Right kidney (tissue), 9 donors: ENCODE data around the gene KCNK3.
A peak's percentile ranks its signal among the peaks of the same experiment; 100 is the strongest.
"Not testable (repeated sequence)": the region's sequence is repeated elsewhere in the genome, so short reads cannot be mapped to it uniquely, and the experiment has no call there.

Experiments used
- DNase-seq: peaks from one replicate; pipeline ENCODE4 v3.0.0-alpha.2; 2016
- long read RNA-seq, 8 donors: transcript quantifications; one replicate each; lab custom pipeline, GENCODE V29; 2026

Gene KCNK3
- long read RNA-seq, donor 1, full-length matches to known transcripts: 1 of 1 reads
- long read RNA-seq, donor 1, partial matches to known transcripts: 0 of 1 reads
- long read RNA-seq, donor 1, other reads (novel, unspliced or antisense): 0 of 1 reads
- long read RNA-seq, donor 2: 0 reads
- long read RNA-seq, donor 3, full-length matches to known transcripts: 2 of 2 reads
- long read RNA-seq, donor 3, partial matches to known transcripts: 0 of 2 reads
- long read RNA-seq, donor 3, other reads (novel, unspliced or antisense): 0 of 2 reads
- long read RNA-seq, donor 4: 0 reads
- long read RNA-seq, donor 5, full-length matches to known transcripts: 1 of 1 reads
- long read RNA-seq, donor 5, partial matches to known transcripts: 0 of 1 reads
- long read RNA-seq, donor 5, other reads (novel, unspliced or antisense): 0 of 1 reads
- long read RNA-seq, donor 6, full-length matches to known transcripts: 4 of 4 reads
- long read RNA-seq, donor 6, partial matches to known transcripts: 0 of 4 reads
- long read RNA-seq, donor 6, other reads (novel, unspliced or antisense): 0 of 4 reads
- long read RNA-seq, donor 7, full-length matches to known transcripts: 1 of 1 reads
- long read RNA-seq, donor 7, partial matches to known transcripts: 0 of 1 reads
- long read RNA-seq, donor 7, other reads (novel, unspliced or antisense): 0 of 1 reads
- long read RNA-seq, donor 8, full-length matches to known transcripts: 1 of 1 reads
- long read RNA-seq, donor 8, partial matches to known transcripts: 0 of 1 reads
- long read RNA-seq, donor 8, other reads (novel, unspliced or antisense): 0 of 1 reads

GRCh38 chr2:26692279-26692896 is at the start of gene KCNK3:
Gene KCNK3 (plus strand): TSS chr2:26692722. CDS start chr2:26692876, 154 bp downstream.
- DNase-seq: peak; percentile 56

GRCh38 chr2:26644188-26644835 is 48.2 kb upstream of the KCNK3 start:
- no peak for DNase-seq

GRCh38 chr2:26645762-26646161 is 46.8 kb upstream of the KCNK3 start:
- DNase-seq: no peak

- DNase-seq: no peak
Measured at GRCh38 chr2:26646986-26647672, 45.4 kb upstream of the KCNK3 start.

- no peak for DNase-seq
Measured at GRCh38 chr2:26647981-26648380, 44.5 kb upstream of the KCNK3 start.

GRCh38 chr2:26648516-26648915 is 44.0 kb upstream of the KCNK3 start:
- no peak for DNase-seq

GRCh38 chr2:26649322-26649721 is 43.2 kb upstream of the KCNK3 start:
- DNase-seq: no peak

- no peak for DNase-seq
Measured at GRCh38 chr2:26649992-26650712, 42.4 kb upstream of the KCNK3 start.

GRCh38 chr2:26650713-26651469 is 41.6 kb upstream of the KCNK3 start:
- no peak for DNase-seq

GRCh38 chr2:26651470-26651771 is 41.1 kb upstream of the KCNK3 start:
- no peak for DNase-seq

- no peak for DNase-seq
Measured at GRCh38 chr2:26651799-26652198, 40.7 kb upstream of the KCNK3 start.

- peak; percentile 28 for DNase-seq
Measured at GRCh38 chr2:26652361-26653041, 40.0 kb upstream of the KCNK3 start.

GRCh38 chr2:26653207-26654060 is 39.1 kb upstream of the KCNK3 start:
- no peak for DNase-seq

GRCh38 chr2:26654061-26654340 is 38.5 kb upstream of the KCNK3 start:
- DNase-seq: no peak

- DNase-seq: not testable (repeated sequence)
Measured at GRCh38 chr2:26655120-26655519, 37.4 kb upstream of the KCNK3 start.

GRCh38 chr2:26655611-26656195 is 36.8 kb upstream of the KCNK3 start:
- no peak for DNase-seq

- no peak for DNase-seq
Measured at GRCh38 chr2:26657265-26657664, 35.3 kb upstream of the KCNK3 start.

GRCh38 chr2:26658691-26659346 is 33.7 kb upstream of the KCNK3 start:
- no peak for DNase-seq
